OCI-LY3 (cell line): ENCODE measurements around the gene MINDY4.

Source experiments
- H2AFZ ChIP-seq: fragments of 200-600, 300-600 bp; shearing (Covaris generic); 2 replicates; pipeline ENCODE4 v1.6.0; 2014; ENCODE audit warnings: antibody characterized with exemption, low read depth, low read length
- H3K27ac ChIP-seq: fragments of 200-600, 300-600 bp; sonication (generic); 2 replicates; pipeline ENCODE4 v1.5.1; 2014; ENCODE audit warnings: mild to moderate bottlenecking, low read length, moderate library complexity, mixed read lengths
- H3K27me3 ChIP-seq: fragments of 200-600, 300-600 bp; sonication (generic); 2 replicates; pipeline ENCODE4 v1.6.1; 2014; ENCODE audit warnings: low read depth, low read length, mixed read lengths
- H3K36me3 ChIP-seq: fragments of 200-600, 300-600 bp; sonication (generic); replicated peaks from 2 replicates; pipeline ENCODE3; 2014; ENCODE audit warnings: low read depth, low read length, mixed read lengths
- H3K4me1 ChIP-seq: fragments of 300-600, 200-600 bp; sonication (generic); 2 replicates; pipeline ENCODE4 v1.6.1; 2014; ENCODE audit warnings: low read length, mixed read lengths
- H3K4me2 ChIP-seq: fragments of 200-600, 300-600 bp; sonication (generic); 2 replicates; pipeline ENCODE4 v1.6.1; 2014; ENCODE audit warnings: low read length, mixed read lengths
- H3K4me3 ChIP-seq: fragments of 300-600, 200-600 bp; sonication (generic); 2 replicates; pipeline ENCODE4 v1.5.1; 2014; ENCODE audit warnings: antibody characterized with exemption, mild to moderate bottlenecking, low read length, moderate library complexity
- H3K79me2 ChIP-seq: fragments of 300-600, 200-600 bp; shearing (Covaris generic); 2 replicates; pipeline ENCODE4 v1.6.1; 2014; ENCODE audit warnings: mild to moderate bottlenecking, low read length, mixed read lengths
- H3K9ac ChIP-seq: fragments of 300-600, 200-600 bp; shearing (Covaris generic); 2 replicates; pipeline ENCODE4 v1.6.0; 2014; ENCODE audit warnings: mild to moderate bottlenecking, low read length, moderate library complexity
- H3K9me3 ChIP-seq: fragments of 200-600, 300-600 bp; shearing (Covaris generic); 2 replicates; pipeline ENCODE4 v1.6.1; 2014; ENCODE audit warnings: low read length, mixed read lengths; ENCODE audit not compliant: insufficient read depth
- H4K20me1 ChIP-seq: fragments of 200-600, 300-600 bp; sonication (generic); 2 replicates; pipeline ENCODE4 v1.6.1; 2016; ENCODE audit warnings: low read length, mixed read lengths; ENCODE audit not compliant: insufficient read depth
- CTCF ChIP-seq: fragments of 200-600, 300-600 bp; sonication (generic); IDR thresholded peaks from 2 replicates; pipeline ENCODE4 v1.5.1; 2014; ENCODE audit warnings: antibody characterized with exemption, low read length, low read depth
- EZH2phosphoT487 ChIP-seq: fragments of 200-600 bp; shearing (Covaris generic); IDR thresholded peaks from 2 replicates; pipeline ENCODE4 v1.6.1; 2018; ENCODE audit warnings: antibody characterized with exemption, mixed run types, low read depth

Gene MINDY4

DNA sequence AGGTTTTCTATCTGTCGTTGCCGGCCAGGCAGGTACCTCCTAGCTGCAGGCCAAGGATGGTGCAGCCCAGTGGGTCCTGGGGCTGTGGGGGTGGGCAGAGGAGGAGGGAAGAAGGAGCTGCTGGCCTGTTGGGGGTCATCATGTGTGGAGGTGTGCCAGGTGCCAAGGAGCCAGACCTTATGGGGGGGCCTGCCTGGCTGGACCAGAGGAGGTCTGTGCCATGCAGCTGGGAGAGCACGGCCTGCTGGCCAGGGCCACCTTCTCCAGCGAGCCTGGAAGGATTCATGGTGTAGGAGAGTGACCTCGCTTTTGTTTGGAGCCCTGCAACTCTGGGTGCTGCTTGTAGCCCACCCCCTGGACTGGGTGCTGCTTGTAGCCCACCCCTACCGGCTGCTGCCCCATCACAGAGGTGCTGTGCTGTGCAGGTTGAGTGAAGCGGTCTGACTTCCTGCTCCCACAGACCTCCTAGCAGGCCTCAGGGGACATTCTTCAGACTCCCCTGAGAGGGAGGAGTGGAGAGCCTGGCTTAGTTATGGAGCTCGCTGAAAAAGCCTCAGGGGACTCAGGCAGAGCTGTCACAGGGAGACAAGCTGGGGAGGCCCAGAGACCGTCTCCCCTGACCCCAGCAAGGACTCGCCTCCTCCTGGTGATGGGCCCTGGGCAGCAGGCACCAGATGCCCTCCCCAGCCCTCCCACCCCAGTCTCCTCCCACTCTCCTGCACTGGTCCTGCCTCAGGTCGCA lies 72.7 kb downstream of the MINDY4 start:
- Histone ChIP-seq H3K36me3 (no peaks in the 10 kb centered on the region), H3K79me2 (no peaks in the 10 kb centered on the region), H3K27me3 (no peaks in the 10 kb centered on the region), H4K20me1 (no peaks in the 10 kb centered on the region), H3K4me2 (no peak overlapping the region), H3K27ac (no peak overlapping the region), H3K9me3 (no peaks in the 10 kb centered on the region), H3K9ac (no peak overlapping the region), H3K4me1 (peaks cover 7% of the 10 kb centered on the region; the same call in 1 of the 2 replicates), H2AFZ (no peak overlapping the region), H3K4me3 (no peak overlapping the region)
- TF ChIP-seq EZH2phosphoT487 (no peak), CTCF (no peak)

DNA sequence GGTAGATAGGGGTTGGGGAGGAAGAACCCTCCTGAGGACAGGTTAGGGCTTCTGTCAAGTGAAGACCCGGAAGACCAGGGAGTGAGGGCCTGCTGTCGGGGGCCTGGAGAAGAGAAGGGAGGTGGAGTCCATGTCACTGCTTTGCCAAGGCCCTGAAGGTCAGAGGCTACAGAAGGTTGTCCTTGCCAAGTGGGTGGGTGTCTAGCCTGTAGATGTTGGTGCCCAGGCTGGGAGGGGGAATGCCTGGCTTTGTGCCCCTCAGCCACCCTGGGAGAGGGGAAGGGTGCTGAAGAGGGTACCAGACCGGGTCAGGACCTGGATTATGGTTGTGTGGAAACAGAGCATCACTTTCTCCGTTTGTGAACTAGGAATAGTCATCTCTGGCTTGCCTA lies 73.3 kb downstream of the MINDY4 start:
- no peaks in the 10 kb centered on the region for H3K27me3 ChIP-seq
- H3K9ac ChIP-seq, result no peak overlapping the region
- no peak overlapping the region for H3K4me3 ChIP-seq
- no peaks in the 10 kb centered on the region for H4K20me1 ChIP-seq
- H3K79me2 ChIP-seq, result no peaks in the 10 kb centered on the region
- no peaks in the 10 kb centered on the region for H3K36me3 ChIP-seq
- no peak overlapping the region for H2AFZ ChIP-seq
- no peak overlapping the region for H3K4me2 ChIP-seq
- no peak for TF ChIP-seq EZH2phosphoT487
- no peak for TF ChIP-seq CTCF
- H3K27ac ChIP-seq, result no peak overlapping the region
- H3K4me1 ChIP-seq, result peaks cover 7% of the 10 kb centered on the region; the same call in 1 of the 2 replicates
- H3K9me3 ChIP-seq, result no peaks in the 10 kb centered on the region

DNA sequence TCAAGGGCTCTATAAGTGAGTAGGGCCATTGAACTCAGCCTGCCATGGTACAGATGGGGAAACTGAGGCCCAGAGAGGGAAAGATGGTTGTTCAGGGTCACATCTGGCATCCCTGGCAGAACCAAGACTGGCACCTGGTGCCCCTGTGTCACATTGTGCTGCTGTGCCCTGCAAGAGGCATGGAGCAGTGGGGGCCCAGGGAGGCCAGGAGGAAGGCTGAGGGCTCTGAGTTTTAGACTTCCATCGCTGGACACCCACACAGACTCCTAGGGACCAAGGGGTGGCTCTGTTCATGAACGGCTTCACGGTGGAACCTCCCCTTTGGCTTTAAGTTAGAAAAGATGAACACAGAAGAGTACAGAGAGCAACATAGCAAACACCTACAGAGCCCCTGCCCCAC lies 73.7 kb downstream of the MINDY4 start:
- H3K9me3 ChIP-seq, result no peaks in the 10 kb centered on the region
- no peak overlapping the region for H3K4me3 ChIP-seq
- no peaks in the 10 kb centered on the region for H3K36me3 ChIP-seq
- TF ChIP-seq CTCF (no peak), EZH2phosphoT487 (no peak)
- H3K9ac ChIP-seq, result no peak overlapping the region
- peaks cover 7% of the 10 kb centered on the region; the same call in 1 of the 2 replicates for H3K4me1 ChIP-seq
- H2AFZ ChIP-seq, result no peak overlapping the region
- no peaks in the 10 kb centered on the region for H3K27me3 ChIP-seq
- no peaks in the 10 kb centered on the region for H4K20me1 ChIP-seq
- no peak overlapping the region for H3K27ac ChIP-seq
- no peaks in the 10 kb centered on the region for H3K79me2 ChIP-seq
- H3K4me2 ChIP-seq, result no peak overlapping the region

- no peak for TF ChIP-seq EZH2phosphoT487
- TF ChIP-seq CTCF, result no peak
- H2AFZ ChIP-seq, result no peak overlapping the region
- H3K4me3 ChIP-seq, result no peak overlapping the region
- H3K4me1 ChIP-seq, result peaks cover 7% of the 10 kb centered on the region; the same call in 1 of the 2 replicates
- no peak overlapping the region for H3K4me2 ChIP-seq
- H3K79me2 ChIP-seq, result no peaks in the 10 kb centered on the region
- H3K9me3 ChIP-seq, result no peaks in the 10 kb centered on the region
- H3K36me3 ChIP-seq, result no peaks in the 10 kb centered on the region
- no peak overlapping the region for H3K9ac ChIP-seq
- H3K27me3 ChIP-seq, result no peaks in the 10 kb centered on the region
- H4K20me1 ChIP-seq, result no peaks in the 10 kb centered on the region
- no peak overlapping the region for H3K27ac ChIP-seq
These were observed 74.4 kb downstream of the MINDY4 start for GRCh38 chr7:30845426-30846135.
